Activated CD4-positive, CD25-positive, alpha-beta regulatory T cell treated with anti-CD3 and anti-CD28 coated beads, Interleukin-2, amount 50 U/mL, for 16 hours (primary cell): ENCODE data around the gene FBXW2.
"Not testable (repeated sequence)": the region's sequence is repeated elsewhere in the genome, so short reads cannot be mapped to it uniquely, and the experiment has no call there.

Experiments used
- DNase-seq: peaks from one replicate; pipeline ENCODE4 v3.0.0-alpha.2; 2020; ENCODE audit warnings: low read depth, low spot score

Gene FBXW2, protein sequence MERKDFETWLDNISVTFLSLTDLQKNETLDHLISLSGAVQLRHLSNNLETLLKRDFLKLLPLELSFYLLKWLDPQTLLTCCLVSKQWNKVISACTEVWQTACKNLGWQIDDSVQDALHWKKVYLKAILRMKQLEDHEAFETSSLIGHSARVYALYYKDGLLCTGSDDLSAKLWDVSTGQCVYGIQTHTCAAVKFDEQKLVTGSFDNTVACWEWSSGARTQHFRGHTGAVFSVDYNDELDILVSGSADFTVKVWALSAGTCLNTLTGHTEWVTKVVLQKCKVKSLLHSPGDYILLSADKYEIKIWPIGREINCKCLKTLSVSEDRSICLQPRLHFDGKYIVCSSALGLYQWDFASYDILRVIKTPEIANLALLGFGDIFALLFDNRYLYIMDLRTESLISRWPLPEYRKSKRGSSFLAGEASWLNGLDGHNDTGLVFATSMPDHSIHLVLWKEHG

DNA sequence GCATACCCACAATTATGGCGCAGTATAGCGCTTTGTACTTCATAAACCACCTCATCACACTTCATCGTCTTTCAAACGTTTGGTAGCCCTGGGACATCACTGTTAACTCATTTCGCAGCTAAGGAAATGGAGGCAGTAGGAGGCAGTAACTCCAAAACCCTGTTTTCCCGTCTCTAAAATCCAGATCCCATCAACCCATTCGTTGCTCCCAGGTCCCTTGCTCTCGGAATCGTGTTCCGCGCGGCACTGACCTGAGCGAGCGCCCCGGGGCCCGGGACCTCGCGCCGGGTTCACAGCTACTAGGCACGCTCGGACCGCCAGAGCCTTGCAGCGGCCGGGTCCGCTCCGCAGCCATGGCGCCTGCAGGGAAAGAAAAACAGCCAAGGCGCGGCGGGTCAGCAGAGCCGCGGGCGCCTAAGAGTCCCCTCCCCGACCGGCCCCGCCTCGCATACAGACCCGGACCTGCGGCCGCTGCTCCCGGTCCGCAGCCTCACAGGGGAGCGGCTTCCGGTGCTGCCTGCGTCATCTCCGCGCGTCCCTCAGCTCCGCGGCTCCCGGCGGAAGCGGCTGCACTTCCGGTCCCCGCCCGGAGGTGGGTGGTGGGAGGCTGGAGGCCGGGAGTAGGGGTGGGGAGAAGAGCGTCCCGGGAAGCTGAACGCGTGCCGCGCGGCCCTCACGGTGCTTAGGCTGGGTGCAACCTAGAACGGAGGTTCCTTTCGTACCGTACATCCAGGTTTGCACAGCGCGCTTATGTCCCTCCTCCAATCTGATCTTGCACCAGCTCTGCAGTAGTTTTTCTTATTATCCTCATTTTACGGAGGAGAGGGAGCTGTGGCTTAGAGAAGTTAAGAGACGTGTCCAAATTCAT is at the start of gene FBXW2:
TSS of gene FBXW2 (minus strand) at position 519 of the 868 bp plus-strand sequence. CDS start 5,158 bp downstream, outside the sequence.
- peak; percentile 71 for DNase-seq

DNA sequence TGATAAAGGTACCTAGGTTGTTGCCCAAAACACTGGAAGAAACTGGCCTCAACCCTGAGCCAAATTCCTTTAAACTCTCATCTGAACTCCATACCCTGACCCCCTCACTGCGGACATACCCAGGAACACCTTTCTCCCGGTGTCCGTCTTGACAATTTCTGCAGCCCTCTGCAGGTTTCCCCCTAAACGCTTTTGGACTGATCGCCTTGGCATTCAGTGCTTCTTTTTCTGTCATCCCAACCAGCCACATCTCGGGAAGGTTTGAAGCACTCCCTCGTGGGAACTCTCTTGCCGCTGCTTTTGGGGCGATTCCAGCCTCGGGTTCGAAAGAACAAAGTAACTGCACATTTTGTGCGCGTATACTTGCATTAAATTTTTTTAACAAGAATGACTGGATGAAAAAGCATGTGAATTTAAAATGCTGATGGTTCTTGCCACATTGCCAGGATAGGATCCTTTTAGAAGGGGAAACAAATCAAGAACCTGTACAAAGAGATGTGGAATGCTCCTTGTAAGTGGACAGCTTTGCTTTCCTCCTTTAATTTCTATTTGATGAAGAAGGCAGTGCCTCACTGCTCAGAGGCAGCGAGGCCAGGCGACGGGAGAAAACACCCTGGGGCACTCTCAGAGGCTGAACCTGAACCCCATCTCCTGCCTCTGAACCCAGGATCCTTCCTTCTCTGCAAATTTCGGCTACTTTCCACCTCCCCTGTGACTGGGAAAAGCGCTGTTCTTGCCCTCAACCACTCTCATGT is 48.9 kb upstream of the FBXW2 start:
- DNase-seq = no peak

DNA sequence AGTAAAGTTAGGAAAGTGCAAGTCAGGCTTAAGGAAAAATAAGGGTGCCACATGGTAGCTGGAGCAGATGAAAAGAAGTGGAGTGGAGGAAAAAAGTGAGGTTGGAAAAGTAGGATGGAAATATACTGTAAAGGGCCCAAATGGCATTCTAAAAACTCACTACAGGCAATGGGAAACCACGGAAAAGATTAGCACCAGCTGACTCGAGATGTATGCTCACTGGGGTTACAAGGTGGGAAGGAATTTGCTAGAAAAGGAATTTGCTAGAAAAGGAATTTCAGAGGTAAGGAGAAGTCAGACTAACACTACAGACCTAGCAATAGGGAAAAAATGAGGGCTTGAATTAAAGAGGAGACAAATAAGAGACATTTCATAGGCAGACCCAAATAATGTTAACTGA is 45.9 kb upstream of the FBXW2 start:
- DNase-seq = no peak

DNA sequence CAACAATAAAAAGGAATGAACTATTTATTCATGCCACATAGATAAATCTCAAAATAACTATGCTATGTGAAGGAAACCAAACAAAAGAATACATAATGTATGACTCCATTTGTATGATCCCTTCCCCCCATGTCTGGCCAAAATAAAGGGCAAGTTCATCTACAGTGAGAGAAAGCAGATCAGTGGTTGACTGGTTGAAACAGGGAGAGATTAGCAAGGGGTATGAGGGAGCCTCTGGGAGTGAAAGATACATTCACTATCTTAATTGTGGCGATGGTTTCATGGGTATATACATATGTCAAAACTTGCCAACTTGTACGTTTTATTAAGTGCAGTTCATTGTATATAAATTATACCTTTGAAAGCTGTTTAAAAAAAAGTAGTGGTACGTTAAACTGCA is 44.7 kb upstream of the FBXW2 start:
- no peak for DNase-seq

DNA sequence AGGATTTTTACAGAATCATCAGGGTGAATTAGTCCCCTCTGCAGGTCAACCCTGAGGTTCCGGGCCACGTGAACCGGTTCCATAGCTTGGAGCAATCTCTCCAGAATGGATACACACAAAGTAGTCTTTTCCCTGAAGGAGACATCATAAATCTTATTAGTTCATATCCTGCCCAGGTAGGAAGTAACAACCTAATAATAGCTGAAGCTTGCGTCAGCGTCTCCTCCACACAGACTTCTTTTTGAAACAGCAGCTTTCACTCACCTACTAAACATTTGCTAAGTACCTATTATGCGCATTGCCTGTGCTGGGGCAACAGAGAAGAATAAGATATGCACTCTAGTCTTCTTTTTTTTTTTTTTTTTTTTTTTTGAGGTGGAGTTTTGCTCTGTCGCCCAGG is 40.1 kb upstream of the FBXW2 start:
- DNase-seq = no peak

DNA sequence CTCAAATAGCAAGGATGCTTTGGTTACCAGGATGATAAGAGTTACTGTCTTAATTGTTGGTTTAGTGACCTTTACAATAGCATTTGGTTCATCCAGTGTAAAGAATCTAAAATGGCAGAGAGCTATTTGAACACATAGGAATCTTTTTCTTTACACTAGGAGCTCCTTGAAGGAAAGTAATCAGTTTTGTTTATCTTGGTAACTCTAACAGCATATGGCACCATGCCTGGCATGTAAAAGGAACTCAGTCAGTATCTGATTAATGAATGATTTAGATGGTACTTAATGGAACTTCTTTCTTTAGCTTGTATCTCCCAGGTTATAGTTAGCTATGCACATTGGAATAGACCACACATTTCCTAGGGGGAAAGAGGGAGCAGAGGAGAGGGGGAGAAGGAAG is 39.6 kb upstream of the FBXW2 start:
- DNase-seq = no peak

DNA sequence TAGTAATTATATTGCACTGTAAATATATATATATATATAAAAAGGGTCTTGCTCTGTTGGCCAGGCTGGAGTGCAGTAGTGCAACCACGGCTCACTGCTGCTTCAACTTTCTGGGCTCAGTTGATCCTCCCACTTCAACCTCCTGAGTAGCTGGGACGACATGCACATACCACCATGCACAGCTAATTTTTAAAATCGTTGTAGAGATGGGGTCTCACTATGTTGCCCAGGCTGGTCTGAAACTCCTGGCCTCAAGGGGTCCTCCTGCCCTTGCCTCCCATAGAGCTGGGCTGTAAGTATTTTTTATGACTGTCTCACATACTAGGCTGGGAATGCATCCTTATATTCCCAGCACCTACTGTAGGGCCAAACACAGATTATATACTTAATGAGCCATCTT is 37.6 kb upstream of the FBXW2 start:
- no peak for DNase-seq

DNA sequence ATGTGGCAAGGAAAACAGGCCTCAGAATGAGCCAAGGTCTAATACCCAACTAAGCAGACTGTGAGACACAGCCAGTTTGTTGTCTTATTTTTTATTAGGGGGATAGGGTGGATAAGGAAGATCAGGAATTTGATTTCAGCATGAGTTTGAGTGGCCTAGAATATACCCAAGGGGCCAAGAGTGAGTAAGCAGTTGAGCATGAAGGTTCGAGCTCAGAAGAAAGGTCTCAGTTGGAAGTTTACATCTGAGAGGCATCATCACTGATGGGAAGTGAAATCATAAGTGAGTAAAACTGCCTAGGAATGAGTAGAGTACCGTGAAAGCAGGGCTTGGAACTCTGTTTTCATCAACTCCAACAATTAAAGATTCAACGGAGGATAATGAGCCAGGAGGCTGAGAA is 36.9 kb upstream of the FBXW2 start:
- DNase-seq = no peak

DNA sequence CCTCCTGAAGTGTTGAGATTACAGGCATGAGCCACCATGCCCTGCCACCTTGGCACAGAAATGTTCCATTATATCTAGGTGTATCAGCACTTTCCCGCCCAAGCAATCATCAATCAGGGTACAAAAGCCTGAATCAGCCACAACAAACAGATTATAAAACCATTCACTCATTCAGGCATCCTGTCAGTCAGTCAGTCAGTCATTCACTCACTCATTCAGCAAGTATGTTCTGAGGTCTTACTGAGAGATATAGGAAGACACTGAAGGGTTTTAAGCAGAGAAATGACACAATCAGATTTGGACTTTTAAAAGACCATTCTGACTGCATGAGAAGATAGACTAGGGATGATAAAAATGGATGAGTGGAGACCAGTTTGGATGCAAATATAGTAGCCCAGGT is 36.4 kb upstream of the FBXW2 start:
- no peak for DNase-seq

DNA sequence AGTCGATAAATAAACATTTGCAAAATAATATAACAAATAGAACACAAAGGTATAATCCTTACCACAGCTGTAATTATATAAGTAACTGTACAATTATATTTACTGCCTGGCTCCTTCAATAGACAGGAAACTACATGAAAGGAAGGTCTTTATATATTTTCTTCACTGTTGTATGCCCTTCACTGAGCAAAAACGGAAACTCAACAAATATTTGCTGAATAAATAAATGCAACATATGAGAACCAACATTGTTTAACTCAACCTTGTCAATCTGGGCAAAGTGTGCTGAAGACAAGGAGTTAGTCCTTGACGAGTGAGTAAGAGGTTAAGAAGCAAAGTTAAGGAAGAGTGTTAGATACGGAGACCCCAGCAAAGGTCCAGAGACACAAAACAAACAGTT is 26.9 kb upstream of the FBXW2 start:
- no peak for DNase-seq

DNA sequence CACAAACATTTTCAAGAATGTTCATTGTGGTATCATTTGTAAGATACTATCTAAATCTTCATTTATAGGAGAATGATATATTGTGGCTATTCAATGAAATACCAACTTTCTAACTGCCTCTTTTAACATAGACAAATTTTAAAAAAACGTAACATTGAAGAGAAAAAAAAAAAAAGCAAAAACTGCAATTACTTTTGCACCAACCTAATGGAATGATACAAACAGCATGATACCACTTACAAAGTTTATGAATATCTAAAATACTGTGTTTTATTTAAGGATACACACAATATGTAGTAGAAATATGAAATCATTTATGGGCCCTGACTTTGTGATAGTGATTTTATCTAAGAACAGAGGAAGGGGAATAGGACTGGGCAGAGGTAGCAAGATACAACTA is 25.4 kb upstream of the FBXW2 start:
- DNase-seq = no peak

DNA sequence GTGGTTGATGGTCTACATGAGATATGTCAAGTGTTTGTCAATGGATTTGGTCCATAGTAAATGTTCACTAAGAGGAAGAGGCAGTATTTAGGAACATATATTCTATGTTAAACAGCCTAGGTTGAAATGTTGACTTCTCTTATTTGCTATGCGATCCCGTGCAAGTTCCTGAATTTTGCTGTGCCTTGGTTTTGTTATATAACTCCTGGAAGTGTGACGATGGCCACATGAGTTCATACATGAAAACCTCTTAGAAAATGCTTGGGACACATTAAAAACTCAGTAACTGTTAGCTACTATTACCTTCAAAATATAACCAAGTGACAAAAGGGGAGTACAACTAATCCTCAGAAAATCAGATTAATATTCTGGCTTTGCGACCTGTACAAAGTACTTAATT is 21.9 kb upstream of the FBXW2 start:
- DNase-seq = no peak

DNA sequence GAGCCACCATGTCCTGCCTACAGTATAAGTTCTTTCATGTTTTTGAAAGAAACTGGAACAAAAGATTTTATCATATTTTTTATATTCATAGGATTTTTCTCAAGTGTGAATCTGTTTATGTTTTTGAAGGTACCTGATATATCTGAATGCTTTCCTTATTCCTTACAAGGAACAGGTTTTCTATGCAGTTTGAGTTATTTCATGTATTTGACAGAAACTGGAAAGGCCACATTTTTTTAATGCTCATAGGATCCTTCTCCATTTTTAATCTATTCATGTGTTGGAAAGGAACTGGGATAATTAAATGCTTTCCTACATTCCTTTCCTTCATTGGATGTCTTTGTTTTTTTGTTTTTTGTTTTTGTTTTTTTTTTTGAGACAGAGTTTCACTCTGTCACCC is 15.7 kb upstream of the FBXW2 start:
- no peak for DNase-seq

DNA sequence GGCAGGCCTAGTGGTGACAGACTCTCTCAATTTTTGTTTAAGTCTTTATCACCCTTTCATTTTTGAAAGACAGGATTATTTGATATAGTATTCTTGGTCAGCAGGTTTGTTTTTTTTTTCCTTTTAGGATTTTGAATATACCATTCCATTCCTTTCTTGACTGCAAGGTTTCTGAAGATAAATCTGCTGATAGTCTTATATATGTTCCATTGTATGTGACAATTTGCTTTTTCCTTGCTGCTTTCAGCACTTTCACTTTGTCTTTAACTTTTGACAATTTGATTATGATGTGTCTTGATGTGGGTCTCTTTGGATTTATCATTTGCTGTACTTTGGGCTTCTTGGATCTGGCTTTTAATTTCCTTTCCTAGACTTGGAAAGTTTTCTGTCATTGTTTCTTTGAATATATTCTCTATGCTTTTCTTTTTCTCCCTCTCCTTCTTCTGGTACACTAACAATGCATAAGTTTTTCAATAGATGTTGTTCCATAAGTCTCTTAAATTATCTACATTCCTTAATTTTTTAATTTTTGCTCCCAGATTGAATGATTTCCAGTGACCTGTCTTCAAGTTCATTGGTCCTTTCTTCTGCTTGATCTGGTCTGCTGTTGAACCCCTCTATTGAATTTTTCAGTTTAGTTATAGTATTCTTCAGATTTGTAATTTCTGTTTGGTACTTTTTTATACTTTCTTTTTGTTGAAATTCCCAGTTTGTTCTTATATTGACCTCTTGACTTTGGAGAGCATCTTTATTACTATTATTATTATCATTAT is 14.6 kb upstream of the FBXW2 start:
- DNase-seq = no peak

DNA sequence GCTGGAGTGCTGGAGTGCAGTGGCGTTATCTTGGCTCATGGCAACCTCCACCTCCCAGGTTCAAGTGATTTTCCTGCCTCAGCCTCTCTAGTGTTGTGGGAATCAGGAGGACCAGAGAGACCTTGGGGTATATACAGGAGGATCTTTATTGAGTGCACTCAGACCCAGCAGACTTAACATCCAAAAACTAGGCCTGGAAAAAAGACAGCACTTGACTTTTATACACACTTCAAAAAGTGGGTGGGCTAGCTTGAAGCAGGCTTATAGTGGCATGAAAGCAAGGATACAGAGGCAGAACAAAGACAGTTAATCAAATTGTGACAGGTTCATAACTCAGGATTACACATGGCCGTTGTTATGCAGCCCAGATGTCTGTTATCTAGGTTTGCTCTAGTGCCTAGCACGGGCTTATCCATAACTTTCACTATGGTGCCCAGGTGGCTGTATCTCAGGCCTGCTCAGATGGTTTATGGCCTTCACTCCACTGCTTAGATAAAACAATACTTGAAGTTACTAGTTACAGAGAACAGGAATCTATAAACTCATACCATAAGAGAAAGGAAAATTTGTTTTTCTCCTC is 11.7 kb upstream of the FBXW2 start:
- not testable (repeated sequence) for DNase-seq

DNA sequence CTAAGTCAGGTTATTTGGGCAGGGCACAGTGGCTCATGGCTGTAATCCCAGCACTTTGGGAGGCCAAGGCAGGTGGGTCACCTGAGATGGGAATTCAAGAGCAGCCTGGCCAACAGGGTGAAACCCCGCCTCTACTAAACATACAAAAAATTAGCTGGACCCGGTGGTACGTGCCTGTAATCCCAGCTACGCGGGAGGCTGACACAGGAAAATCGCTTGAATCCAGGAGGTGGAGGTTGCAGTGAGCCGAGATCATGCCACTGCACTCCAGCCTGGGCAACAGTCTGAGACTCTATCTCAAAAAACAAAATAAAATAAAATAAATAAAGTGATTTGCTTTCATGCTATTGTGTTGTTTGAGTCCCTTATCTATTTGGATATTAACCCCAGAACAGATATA is 8.2 kb upstream of the FBXW2 start:
- no peak for DNase-seq

DNA sequence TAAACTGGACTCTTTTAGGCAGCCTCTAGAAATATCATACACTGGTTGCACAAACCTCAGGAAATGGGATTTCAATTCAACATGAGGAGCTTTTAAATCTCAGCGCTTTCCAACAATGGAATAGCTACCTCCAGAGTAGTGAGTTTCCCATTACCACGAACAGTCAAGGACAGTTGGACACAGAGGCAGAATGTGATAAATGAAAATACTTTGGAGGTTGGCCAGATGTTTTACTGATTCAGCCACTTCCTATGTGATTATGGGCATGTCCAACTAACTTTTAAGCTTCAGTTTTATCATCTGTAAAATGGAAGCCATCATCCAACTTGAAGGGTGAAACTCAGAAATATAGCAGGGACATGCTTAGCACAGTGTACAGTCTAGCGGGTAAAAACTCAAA is 2.1 kb downstream of the FBXW2 start:
- no peak for DNase-seq

DNA sequence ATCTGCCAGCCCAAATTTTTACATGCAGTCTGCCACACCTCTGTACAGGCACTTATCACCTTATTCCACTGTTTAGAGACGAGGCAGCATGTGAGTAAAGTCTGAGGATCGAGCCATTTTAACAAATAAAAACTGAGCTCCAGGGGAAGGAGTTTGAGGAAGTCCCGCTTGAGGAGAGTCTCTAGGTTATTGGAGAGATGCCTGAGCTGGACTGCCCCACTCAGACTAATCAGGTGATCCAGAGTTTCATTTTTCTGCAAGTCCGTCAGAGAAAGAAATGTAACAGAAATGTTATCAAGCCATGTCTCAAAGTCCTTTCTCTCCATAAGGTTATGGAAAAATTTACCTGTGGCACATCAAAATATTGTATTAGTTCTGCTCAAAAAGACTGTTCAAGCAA is 5.3 kb downstream of the FBXW2 start:
- DNase-seq = no peak

DNA sequence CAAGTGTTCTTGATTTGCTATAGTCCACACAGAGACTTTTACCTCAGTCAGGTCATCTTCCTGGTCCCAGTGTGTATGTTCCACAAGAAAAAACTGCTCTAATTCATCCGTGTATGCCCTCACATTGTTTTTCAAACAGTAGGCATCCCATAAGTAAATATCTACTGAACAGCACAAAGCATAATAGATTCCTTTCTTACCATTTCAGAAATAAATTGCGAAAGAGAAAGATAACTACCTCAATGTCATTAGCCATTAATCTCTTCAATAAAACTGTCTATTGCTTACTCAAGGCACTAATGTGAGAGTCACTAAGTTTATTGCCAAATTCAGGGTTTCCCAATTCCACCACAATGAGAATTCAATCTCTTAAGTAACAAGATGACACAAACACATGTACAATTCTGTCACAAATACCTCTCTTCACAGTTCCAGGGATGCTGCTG is 9.6 kb downstream of the FBXW2 start:
- no peak for DNase-seq

DNA sequence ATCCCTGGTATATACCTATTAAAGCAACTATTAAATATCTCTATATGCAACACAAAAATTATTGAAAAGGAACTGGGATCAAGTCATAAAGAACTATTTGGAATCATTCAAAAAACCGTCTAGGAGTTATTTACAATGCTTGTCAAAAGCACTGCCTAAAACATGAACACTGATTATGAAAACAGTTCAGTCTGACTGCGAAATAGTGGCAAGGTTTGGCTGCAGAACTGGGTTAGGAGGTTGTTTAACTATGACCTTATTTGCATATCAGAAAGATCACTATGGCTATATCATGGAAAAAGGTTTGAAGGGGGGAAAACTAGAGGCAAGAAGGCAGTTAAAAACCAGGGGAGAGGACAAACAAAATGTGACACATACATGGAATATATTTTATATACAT is 12.0 kb downstream of the FBXW2 start:
- DNase-seq = no peak

DNA sequence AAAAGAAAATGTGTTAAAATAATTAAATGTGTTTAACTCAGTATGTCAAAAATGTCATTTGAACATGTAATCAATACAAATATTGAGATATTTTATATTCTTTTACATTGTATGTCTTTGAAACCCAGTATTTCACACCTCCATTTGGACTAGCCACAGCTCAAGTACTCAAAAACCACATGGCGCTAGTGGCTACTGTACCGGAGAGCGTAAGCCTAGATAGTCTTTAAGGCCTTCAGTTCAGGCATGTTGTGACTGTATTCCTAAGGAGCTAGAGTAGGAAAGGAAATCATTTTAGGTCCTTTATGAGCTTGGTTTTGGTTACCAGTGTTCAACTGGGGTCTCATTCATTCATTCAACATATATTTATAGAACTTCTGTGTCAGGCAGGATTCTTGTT is 12.8 kb downstream of the FBXW2 start:
- no peak for DNase-seq
